HepG2 (cell line): ENCODE results near the gene B9D2. TPM values are rescaled to one million over a fixed set of nuclear protein-coding genes. Genes with fewer than 3 reads are reported as not detected.

Source experiments
- KLF12 ChIP-seq: sonication (generic); formaldehyde crosslinking; IDR thresholded peaks from 2 replicates; pipeline ENCODE4 v1.4.0; 2020; ENCODE audit warnings: missing genetic modification reagents, borderline replicate concordance
- MED8 ChIP-seq: sonication (generic); formaldehyde crosslinking; IDR thresholded peaks from 2 replicates; pipeline ENCODE4 v1.8.1; 2023; ENCODE audit warnings: mild to moderate bottlenecking, missing genetic modification reagents; ENCODE audit not compliant: insufficient replicate concordance
- MZF1 ChIP-seq: sonication (generic); formaldehyde crosslinking; IDR thresholded peaks from 2 replicates; pipeline ENCODE4 v1.8.1; 2023; ENCODE audit warnings: mild to moderate bottlenecking, missing genetic modification reagents, borderline replicate concordance
- NR1H2 ChIP-seq: sonication (generic); formaldehyde crosslinking; IDR thresholded peaks from 2 replicates; pipeline ENCODE4 v1.8.1; 2022; ENCODE audit warnings: low read depth, missing genetic modification reagents, borderline replicate concordance
- NR2C2 ChIP-seq: sonication (generic); formaldehyde crosslinking; IDR thresholded peaks from 2 replicates; pipeline ENCODE4 v1.4.0; 2020; ENCODE audit warnings: missing genetic modification reagents, mild to moderate bottlenecking, moderate library complexity, borderline replicate concordance
- ONECUT2 ChIP-seq: sonication (generic); formaldehyde crosslinking; IDR thresholded peaks from 2 replicates; pipeline ENCODE4 v1.4.0; 2020; ENCODE audit warnings: missing genetic modification reagents
- SRSF4 ChIP-seq: fragments of 200-400 bp; formaldehyde crosslinking; IDR thresholded peaks from one replicate; pipeline ENCODE4 v1.6.1; 2018; ENCODE audit warnings: mild to moderate bottlenecking, low read depth, low read length, moderate library complexity; ENCODE audit not compliant: poor library complexity, severe bottlenecking
- TBX3 ChIP-seq: fragments of 450-650 bp; IDR thresholded peaks from 2 replicates; pipeline ENCODE4 v1.6.1; 2017; ENCODE audit warnings: antibody characterized with exemption, mild to moderate bottlenecking, inconsistent platforms, borderline replicate concordance
- ZNF563 ChIP-seq: sonication (generic); formaldehyde crosslinking; IDR thresholded peaks from 2 replicates; pipeline ENCODE4 v1.8.0; 2022; ENCODE audit warnings: mild to moderate bottlenecking, moderate library complexity, missing genetic modification reagents
- ZNF691 ChIP-seq: sonication (generic); formaldehyde crosslinking; IDR thresholded peaks from 2 replicates; pipeline ENCODE4 v1.4.0; 2020; ENCODE audit warnings: missing genetic modification reagents, low read depth, mild to moderate bottlenecking, borderline replicate concordance
- polyA plus RNA-seq, 8 experiments: library from polyadenylated mRNA; depleted of rRNA in 3 of 8; stranded (reverse) in 7 of 8; unstranded in 1 of 8; fragments of >200 nt; fragmentation: Illumina TruSeq in 4 of 8; extraction: Trizol in 4 of 8; gene quantifications; 2 replicates each; pipeline versions ENCODE4 v1.2.1 to v1.2.3, GENCODE V29; 2011 to 2016; ENCODE audit warnings: low read depth in 4 of 8, missing spikeins in 1 of 8, mixed read lengths in 1 of 8; ENCODE audit not compliant: insufficient read depth in 1 of 8
- total RNA-seq, 5 experiments: library from RNA; depleted of rRNA; stranded (reverse); fragments of >200 nt; fragmentation: Illumina TruSeq; extraction: Trizol; gene quantifications; 2 replicates each; pipeline ENCODE4 v1.2.3, GENCODE V29; 2016; ENCODE audit warnings: low read depth in 1 of 5
- TF ChIP-seq, protein P1 (sequence below): sonication (generic); formaldehyde crosslinking; IDR thresholded peaks from 2 replicates; pipeline ENCODE4 v1.4.0; 2020; ENCODE audit warnings: mild to moderate bottlenecking, missing genetic modification reagents, borderline replicate concordance
- TF ChIP-seq, protein P2 (sequence below): sonication (generic); formaldehyde crosslinking; IDR thresholded peaks from 2 replicates; pipeline ENCODE4 v1.9.0; 2021; ENCODE audit warnings: mild to moderate bottlenecking, missing genetic modification reagents
- TF ChIP-seq, protein P3 (sequence below): sonication (generic); formaldehyde crosslinking; IDR thresholded peaks from 2 replicates; pipeline ENCODE4 v1.4.0; 2020; ENCODE audit warnings: low read depth, mild to moderate bottlenecking, missing genetic modification reagents

The B9D2 gene
- total and polyA plus RNA-seq, 2 of the 13 experiments (the other 11 are each of a cell fraction or from before 2014, with no cell fraction given) = 3.1 to 4.4 TPM

GRCh38 chr19:41325947-41326706, 37.8 kb downstream of the B9D2 start (continued):
- TF ChIP-seq, protein P1, sequence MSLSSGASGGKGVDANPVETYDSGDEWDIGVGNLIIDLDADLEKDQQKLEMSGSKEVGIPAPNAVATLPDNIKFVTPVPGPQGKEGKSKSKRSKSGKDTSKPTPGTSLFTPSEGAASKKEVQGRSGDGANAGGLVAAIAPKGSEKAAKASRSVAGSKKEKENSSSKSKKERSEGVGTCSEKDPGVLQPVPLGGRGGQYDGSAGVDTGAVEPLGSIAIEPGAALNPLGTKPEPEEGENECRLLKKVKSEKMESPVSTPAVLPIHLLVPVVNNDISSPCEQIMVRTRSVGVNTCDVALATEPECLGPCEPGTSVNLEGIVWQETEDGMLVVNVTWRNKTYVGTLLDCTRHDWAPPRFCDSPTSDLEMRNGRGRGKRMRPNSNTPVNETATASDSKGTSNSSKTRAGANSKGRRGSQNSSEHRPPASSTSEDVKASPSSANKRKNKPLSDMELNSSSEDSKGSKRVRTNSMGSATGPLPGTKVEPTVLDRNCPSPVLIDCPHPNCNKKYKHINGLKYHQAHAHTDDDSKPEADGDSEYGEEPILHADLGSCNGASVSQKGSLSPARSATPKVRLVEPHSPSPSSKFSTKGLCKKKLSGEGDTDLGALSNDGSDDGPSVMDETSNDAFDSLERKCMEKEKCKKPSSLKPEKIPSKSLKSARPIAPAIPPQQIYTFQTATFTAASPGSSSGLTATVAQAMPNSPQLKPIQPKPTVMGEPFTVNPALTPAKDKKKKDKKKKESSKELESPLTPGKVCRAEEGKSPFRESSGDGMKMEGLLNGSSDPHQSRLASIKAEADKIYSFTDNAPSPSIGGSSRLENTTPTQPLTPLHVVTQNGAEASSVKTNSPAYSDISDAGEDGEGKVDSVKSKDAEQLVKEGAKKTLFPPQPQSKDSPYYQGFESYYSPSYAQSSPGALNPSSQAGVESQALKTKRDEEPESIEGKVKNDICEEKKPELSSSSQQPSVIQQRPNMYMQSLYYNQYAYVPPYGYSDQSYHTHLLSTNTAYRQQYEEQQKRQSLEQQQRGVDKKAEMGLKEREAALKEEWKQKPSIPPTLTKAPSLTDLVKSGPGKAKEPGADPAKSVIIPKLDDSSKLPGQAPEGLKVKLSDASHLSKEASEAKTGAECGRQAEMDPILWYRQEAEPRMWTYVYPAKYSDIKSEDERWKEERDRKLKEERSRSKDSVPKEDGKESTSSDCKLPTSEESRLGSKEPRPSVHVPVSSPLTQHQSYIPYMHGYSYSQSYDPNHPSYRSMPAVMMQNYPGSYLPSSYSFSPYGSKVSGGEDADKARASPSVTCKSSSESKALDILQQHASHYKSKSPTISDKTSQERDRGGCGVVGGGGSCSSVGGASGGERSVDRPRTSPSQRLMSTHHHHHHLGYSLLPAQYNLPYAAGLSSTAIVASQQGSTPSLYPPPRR (CRISPR knock-in tag) = 0 out of 2 replicates have a peak, but pooled peaks have one; percentile 18
- TF ChIP-seq ONECUT2 (CRISPR knock-in tag) (no peak), ZNF563 (no peak), NR2C2 (CRISPR knock-in tag) (no peak), MZF1 (CRISPR knock-in tag) (no peak), TBX3 (no peak), SRSF4 (no peak), NR1H2 (CRISPR knock-in tag) (peak; percentile 73; the same call in 1 of the 2 replicates), KLF12 (CRISPR knock-in tag) (no peak), MED8 (CRISPR knock-in tag) (no peak), ZNF691 (peak; percentile 76; the same call in 1 of the 2 replicates)
- TF ChIP-seq, protein P2, sequence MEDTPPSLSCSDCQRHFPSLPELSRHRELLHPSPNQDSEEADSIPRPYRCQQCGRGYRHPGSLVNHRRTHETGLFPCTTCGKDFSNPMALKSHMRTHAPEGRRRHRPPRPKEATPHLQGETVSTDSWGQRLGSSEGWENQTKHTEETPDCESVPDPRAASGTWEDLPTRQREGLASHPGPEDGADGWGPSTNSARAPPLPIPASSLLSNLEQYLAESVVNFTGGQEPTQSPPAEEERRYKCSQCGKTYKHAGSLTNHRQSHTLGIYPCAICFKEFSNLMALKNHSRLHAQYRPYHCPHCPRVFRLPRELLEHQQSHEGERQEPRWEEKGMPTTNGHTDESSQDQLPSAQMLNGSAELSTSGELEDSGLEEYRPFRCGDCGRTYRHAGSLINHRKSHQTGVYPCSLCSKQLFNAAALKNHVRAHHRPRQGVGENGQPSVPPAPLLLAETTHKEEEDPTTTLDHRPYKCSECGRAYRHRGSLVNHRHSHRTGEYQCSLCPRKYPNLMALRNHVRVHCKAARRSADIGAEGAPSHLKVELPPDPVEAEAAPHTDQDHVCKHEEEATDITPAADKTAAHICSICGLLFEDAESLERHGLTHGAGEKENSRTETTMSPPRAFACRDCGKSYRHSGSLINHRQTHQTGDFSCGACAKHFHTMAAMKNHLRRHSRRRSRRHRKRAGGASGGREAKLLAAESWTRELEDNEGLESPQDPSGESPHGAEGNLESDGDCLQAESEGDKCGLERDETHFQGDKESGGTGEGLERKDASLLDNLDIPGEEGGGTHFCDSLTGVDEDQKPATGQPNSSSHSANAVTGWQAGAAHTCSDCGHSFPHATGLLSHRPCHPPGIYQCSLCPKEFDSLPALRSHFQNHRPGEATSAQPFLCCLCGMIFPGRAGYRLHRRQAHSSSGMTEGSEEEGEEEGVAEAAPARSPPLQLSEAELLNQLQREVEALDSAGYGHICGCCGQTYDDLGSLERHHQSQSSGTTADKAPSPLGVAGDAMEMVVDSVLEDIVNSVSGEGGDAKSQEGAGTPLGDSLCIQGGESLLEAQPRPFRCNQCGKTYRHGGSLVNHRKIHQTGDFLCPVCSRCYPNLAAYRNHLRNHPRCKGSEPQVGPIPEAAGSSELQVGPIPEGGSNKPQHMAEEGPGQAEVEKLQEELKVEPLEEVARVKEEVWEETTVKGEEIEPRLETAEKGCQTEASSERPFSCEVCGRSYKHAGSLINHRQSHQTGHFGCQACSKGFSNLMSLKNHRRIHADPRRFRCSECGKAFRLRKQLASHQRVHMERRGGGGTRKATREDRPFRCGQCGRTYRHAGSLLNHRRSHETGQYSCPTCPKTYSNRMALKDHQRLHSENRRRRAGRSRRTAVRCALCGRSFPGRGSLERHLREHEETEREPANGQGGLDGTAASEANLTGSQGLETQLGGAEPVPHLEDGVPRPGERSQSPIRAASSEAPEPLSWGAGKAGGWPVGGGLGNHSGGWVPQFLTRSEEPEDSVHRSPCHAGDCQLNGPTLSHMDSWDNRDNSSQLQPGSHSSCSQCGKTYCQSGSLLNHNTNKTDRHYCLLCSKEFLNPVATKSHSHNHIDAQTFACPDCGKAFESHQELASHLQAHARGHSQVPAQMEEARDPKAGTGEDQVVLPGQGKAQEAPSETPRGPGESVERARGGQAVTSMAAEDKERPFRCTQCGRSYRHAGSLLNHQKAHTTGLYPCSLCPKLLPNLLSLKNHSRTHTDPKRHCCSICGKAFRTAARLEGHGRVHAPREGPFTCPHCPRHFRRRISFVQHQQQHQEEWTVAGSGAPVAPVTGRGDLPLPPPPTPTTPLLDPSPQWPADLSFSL (CRISPR knock-in tag) = peak; percentile 52; the same call in 1 of the 2 replicates
- TF ChIP-seq, protein P3, sequence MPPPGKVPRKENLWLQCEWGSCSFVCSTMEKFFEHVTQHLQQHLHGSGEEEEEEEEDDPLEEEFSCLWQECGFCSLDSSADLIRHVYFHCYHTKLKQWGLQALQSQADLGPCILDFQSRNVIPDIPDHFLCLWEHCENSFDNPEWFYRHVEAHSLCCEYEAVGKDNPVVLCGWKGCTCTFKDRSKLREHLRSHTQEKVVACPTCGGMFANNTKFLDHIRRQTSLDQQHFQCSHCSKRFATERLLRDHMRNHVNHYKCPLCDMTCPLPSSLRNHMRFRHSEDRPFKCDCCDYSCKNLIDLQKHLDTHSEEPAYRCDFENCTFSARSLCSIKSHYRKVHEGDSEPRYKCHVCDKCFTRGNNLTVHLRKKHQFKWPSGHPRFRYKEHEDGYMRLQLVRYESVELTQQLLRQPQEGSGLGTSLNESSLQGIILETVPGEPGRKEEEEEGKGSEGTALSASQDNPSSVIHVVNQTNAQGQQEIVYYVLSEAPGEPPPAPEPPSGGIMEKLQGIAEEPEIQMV = no peak
